ENCODE measurements around the gene PEMT. TPM values are rescaled to one million over a fixed set of nuclear protein-coding genes. Genes with fewer than 3 reads are reported as not detected.
A peak's percentile ranks its signal among the peaks of the same experiment; 100 is the strongest.

Gene PEMT
- total RNA-seq, 1 experiment from 2014 or later: 178 TPM

GRCh38 chr17:17539591-17539990 lies 51.9 kb downstream of the PEMT start:
- ATAC-seq: no peak
- no peak overlapping the region for H3K27ac ChIP-seq (ENCODE audit: low read length)
- H4K20me1 ChIP-seq (ENCODE audit: low read length): no peaks in the 10 kb centered on the region
- H3F3A ChIP-seq (ENCODE audit: low read length, unreplicated experiment): peaks cover 4% of the 10 kb centered on the region
- no peak overlapping the region for H3K4me2 ChIP-seq (ENCODE audit: low read length)
- CTCF ChIA-PET: interaction anchor here (1.6 kb wide), 1 partner anchor 43 kb away, joined by 14 read pairs; the partner anchor contains the start of gene RASD1
- peaks cover 20% of the 10 kb centered on the region for H3K4me1 ChIP-seq (ENCODE audit: insufficient read depth, low read length)
- H3K79me2 ChIP-seq (ENCODE audit: low read length): no peaks in the 10 kb centered on the region
- no peak overlapping the region for H3K9ac ChIP-seq (ENCODE audit: low read length)
- no peak overlapping the region for H2AFZ ChIP-seq (ENCODE audit: low read length)
- POLR2A ChIA-PET (ENCODE audit: unreplicated experiment): no interaction called here
- intact Hi-C loops (cut with micrococcal nuclease): no loop called here
- no peak overlapping the region for H3K4me3 ChIP-seq (ENCODE audit: low read length)
- no peaks in the 10 kb centered on the region for H3K9me3 ChIP-seq (ENCODE audit: low read length)
- no peak for DNase-seq
- no TSS peak for BruUV-seq (replicated peaks)
- TF ChIP-seq CTCF (conservative IDR thresholded peaks at IDR 0.05; ENCODE audit: low read depth, low read length) (no peak), EZH2phosphoT487 (IDR thresholded peaks at IDR 0.05; ENCODE audit: borderline replicate concordance, low read length) (no peak), EZH2 (IDR thresholded peaks at IDR 0.05; ENCODE audit: low read length, unreplicated experiment) (no peak)
- no peaks in the 10 kb centered on the region for H3K36me3 ChIP-seq (ENCODE audit: low read depth, low read length)
- H3K9me2 ChIP-seq (replicated peaks; ENCODE audit: low read length): no peaks in the 10 kb centered on the region
- no peaks in the 10 kb centered on the region for H3K27me3 ChIP-seq (ENCODE audit: low read length)

DNA sequence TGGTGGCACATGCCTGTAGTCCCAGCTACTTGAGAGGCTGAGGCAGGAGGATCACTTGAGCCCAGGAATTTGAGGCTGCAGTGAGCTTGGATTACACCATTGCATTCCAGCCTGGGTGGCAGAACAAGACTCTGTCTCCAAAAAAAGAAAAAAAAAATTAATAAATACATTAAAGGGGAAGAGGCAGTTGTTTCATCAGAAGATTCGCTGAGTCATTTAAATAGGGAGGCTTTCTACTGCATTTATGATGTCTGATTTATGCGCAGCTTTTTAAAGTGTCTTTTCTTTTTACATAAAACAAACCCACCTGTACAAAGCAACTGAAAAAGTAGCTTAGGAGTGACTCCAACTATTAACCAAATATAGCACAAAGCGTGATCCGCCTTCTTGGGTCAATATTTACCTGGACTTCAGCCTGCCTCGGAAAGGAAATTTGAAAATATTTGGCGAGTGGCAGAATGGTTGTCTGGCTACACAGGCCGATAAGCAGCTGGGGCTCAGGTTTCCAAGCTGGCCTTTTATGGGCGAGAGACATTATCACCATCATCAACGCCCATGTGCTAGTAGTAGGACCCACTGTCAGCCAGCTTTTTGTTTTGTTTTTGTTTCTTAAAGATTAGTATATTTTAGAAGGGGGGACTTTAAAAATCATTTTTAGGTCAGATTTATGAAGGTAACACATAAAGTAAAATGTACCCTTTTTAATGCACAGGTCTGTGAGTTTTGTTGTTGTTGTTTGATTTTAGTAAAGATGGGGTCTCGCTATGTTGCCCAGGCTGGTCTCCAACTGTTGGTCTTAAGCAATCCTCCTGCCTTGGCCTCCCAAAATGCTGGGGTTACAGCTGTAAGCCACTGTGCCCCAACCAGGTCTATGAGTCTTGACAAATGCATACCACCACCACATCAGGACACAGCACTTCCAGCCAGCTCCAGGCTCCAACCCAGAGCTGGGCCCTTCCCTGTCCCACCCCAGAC lies 52.8 kb downstream of the PEMT start:
- no peaks in the 10 kb centered on the region for H3K9me3 ChIP-seq (ENCODE audit: low read length)
- POLR2A ChIA-PET (ENCODE audit: unreplicated experiment): interaction anchor here (0.7 kb wide), 1 partner anchor 52 kb away, joined by 3 read pairs; no protein-coding TSS in a partner anchor
- no peaks in the 10 kb centered on the region for H4K20me1 ChIP-seq (ENCODE audit: low read length)
- no peaks in the 10 kb centered on the region for H3K27me3 ChIP-seq (ENCODE audit: low read length)
- peak overlapping the region; percentile 25 for H3K4me2 ChIP-seq (ENCODE audit: low read length)
- ATAC-seq (peak; percentile 91), DNase-seq (peak; percentile 96)
- peaks cover 4% of the 10 kb centered on the region for H3F3A ChIP-seq (ENCODE audit: low read length, unreplicated experiment)
- no peaks in the 10 kb centered on the region for H3K36me3 ChIP-seq (ENCODE audit: low read depth, low read length)
- TF ChIP-seq EZH2phosphoT487 (IDR thresholded peaks at IDR 0.05; ENCODE audit: borderline replicate concordance, low read length): peak; percentile 66
- no peak for TF ChIP-seq EZH2 (IDR thresholded peaks at IDR 0.05; ENCODE audit: low read length, unreplicated experiment)
- no peak for TF ChIP-seq CTCF (conservative IDR thresholded peaks at IDR 0.05; ENCODE audit: low read depth, low read length)
- no peak overlapping the region for H2AFZ ChIP-seq (ENCODE audit: low read length)
- CTCF ChIA-PET: interaction anchor here (0.5 to 1.6 kb wide), 2 partner anchors 11 to 42 kb away, joined by 3 to 14 read pairs; partner anchors contain the start of gene RASD1
- H3K9me2 ChIP-seq (replicated peaks; ENCODE audit: low read length): no peaks in the 10 kb centered on the region
- BruUV-seq (replicated peaks): no TSS peak
- peaks cover 20% of the 10 kb centered on the region for H3K4me1 ChIP-seq (ENCODE audit: insufficient read depth, low read length)
- intact Hi-C loops (cut with micrococcal nuclease): loop anchor here (1.0 kb wide), 1 partner anchor 23 kb away; no protein-coding TSS in a partner anchor
- H3K4me3 ChIP-seq (ENCODE audit: low read length): no peak overlapping the region
- H3K79me2 ChIP-seq (ENCODE audit: low read length): no peaks in the 10 kb centered on the region
- peak overlapping the region; percentile 53 for H3K27ac ChIP-seq (ENCODE audit: low read length)
- H3K9ac ChIP-seq (ENCODE audit: low read length): no peak overlapping the region

Data from PC-3 (cell line).